ENCODE results near the gene MUC7.

GRCh38 chr4:70511365-70511764 is 39.4 kb downstream of the MUC7 start:
- TF ChIP-seq CTCF (IDR thresholded peaks at IDR 0.05): no peak
- TF ChIP-seq POLR2A (IDR thresholded peaks at IDR 0.05): no peak
